Effector memory CD4-positive, alpha-beta T cell (primary cell): ENCODE data around the gene AIRE.

ENCODE experiments used
- DNase-seq, 3 donors: peaks; one replicate each; pipeline ENCODE4 v3.0.0-alpha.2; 2020
- H3K27ac ChIP-seq: 2 replicates; pipeline ENCODE4 v1.7.0; 2013; ENCODE audit warnings: mild to moderate bottlenecking, low read length, moderate library complexity; ENCODE audit not compliant: insufficient read depth, poor library complexity, severe bottlenecking
- H3K27me3 ChIP-seq: replicated peaks from 2 replicates; pipeline ENCODE4 v1.7.0; 2013; ENCODE audit warnings: mild to moderate bottlenecking, low read length; ENCODE audit not compliant: insufficient read depth, control insufficient read depth, poor library complexity, severe bottlenecking
- H3K36me3 ChIP-seq: 2 replicates; pipeline ENCODE4 v1.7.0; 2013; ENCODE audit warnings: mild to moderate bottlenecking, low read length, moderate library complexity; ENCODE audit not compliant: control insufficient read depth, insufficient read depth
- H3K4me1 ChIP-seq: 2 replicates; pipeline ENCODE4 v1.7.0; 2013; ENCODE audit warnings: low read length, mild to moderate bottlenecking; ENCODE audit not compliant: control insufficient read depth, insufficient read depth, poor library complexity, severe bottlenecking
- H3K4me3 ChIP-seq: 2 replicates; pipeline ENCODE4 v1.7.0; 2013; ENCODE audit warnings: low read length, low read depth, mild to moderate bottlenecking; ENCODE audit not compliant: insufficient read depth, poor library complexity, severe bottlenecking
- H3K9me3 ChIP-seq: 2 replicates; pipeline ENCODE4 v1.7.0; 2013; ENCODE audit warnings: mild to moderate bottlenecking, low read length, moderate library complexity; ENCODE audit not compliant: control insufficient read depth

Gene AIRE

GRCh38 chr21:44324106-44324853 lies 38.6 kb downstream of the AIRE start:
- H3K4me3 ChIP-seq, result no peak overlapping the region
- DNase-seq, result no peak
- H3K9me3 ChIP-seq, result no peaks in the 10 kb centered on the region
- H3K36me3 ChIP-seq, result peaks cover 62% of the 10 kb centered on the region
- no peaks in the 10 kb centered on the region for H3K27me3 ChIP-seq
- H3K27ac ChIP-seq, result no peak overlapping the region
- no peaks in the 10 kb centered on the region for H3K4me1 ChIP-seq

DNA sequence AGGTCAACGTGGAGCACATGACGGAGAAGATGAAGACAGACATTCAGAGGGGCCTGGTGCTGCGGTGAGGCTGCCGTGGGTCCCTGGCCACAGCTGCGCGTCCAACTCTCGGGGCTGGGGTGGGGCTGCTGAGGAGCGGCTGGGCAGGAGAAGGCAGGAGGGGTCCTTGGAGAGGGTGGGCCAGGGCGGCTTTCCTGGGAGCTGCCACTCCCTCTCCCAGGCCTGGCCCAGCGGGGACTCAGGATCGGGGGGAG lies 39.1 kb downstream of the AIRE start:
- no peaks in the 10 kb centered on the region for H3K9me3 ChIP-seq
- H3K27me3 ChIP-seq, result no peaks in the 10 kb centered on the region
- no peak overlapping the region for H3K4me3 ChIP-seq
- peaks cover 59% of the 10 kb centered on the region for H3K36me3 ChIP-seq
- no peak overlapping the region for H3K27ac ChIP-seq
- DNase-seq, result no peak
- H3K4me1 ChIP-seq, result no peaks in the 10 kb centered on the region

DNA sequence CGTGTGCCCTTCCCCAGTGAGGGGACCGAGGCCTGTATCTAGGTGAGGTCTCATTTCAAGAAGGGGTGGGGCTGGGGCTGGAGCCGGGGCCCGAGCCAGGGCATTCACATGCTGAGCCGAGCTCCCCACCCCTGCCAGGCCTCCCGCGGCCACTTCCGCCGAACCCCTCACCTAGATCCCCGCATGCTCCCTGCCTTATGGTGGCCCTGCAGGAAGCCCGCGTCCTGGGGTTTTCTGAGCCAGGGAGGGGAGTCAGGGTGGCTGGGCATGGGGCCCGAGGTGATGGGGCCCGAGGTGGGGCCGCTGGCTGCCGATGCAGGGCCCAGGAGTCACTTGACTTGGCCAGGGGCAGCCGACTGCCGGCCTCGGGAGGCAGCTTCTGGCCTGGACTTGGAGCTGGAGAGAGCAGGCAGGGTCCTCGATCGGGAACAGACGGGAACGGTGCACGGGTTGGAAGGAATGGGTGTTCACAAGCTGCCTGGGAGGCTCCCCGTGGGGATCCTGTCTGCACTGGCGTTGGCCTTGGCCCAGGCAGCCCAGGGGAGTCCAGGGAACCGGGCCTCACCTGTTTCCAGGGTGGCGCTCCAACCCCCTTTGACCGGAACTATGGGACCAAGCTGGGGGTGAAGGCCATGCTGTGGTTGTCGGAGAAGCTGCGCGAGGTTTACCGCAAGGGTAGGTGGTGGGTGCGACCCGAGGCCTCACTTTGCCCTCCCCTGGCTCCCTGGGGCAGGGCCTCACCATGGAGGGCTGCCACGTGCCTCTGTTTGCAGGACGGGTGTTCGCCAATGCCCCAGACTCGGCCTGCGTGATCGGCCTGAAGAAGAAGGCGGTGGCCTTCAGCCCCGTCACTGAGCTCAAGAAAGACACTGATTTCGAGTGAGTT lies 40.0 kb downstream of the AIRE start:
- Histone ChIP-seq H3K4me3 (no peak overlapping the region), H3K36me3 (peaks cover 54% of the 10 kb centered on the region), H3K9me3 (no peaks in the 10 kb centered on the region), H3K4me1 (no peaks in the 10 kb centered on the region), H3K27ac (no peak overlapping the region), H3K27me3 (no peaks in the 10 kb centered on the region)
- no peak for DNase-seq

DNA sequence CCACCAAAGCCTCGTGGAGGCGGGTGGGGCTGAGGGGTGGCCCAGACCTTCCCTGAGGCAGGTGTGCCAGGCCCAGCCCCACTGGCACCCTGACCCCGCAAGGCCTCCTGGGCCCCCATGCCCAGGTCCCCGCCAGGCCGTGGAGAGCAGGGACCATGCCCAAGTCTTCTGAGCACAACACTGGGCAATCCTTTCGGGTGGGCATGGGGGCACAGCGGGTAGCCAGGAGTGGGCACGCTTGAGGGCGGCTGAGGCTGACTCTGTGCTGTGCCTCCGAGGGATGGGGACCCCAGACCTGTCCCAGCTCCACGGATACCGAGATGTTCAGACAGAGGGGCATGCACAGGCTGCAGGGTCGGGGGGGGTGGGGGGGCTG lies 40.6 kb downstream of the AIRE start:
- Histone ChIP-seq H3K4me1 (no peaks in the 10 kb centered on the region), H3K36me3 (peaks cover 50% of the 10 kb centered on the region), H3K4me3 (no peak overlapping the region), H3K27ac (no peak overlapping the region), H3K27me3 (no peaks in the 10 kb centered on the region), H3K9me3 (no peaks in the 10 kb centered on the region)
- DNase-seq, result no peak

DNA sequence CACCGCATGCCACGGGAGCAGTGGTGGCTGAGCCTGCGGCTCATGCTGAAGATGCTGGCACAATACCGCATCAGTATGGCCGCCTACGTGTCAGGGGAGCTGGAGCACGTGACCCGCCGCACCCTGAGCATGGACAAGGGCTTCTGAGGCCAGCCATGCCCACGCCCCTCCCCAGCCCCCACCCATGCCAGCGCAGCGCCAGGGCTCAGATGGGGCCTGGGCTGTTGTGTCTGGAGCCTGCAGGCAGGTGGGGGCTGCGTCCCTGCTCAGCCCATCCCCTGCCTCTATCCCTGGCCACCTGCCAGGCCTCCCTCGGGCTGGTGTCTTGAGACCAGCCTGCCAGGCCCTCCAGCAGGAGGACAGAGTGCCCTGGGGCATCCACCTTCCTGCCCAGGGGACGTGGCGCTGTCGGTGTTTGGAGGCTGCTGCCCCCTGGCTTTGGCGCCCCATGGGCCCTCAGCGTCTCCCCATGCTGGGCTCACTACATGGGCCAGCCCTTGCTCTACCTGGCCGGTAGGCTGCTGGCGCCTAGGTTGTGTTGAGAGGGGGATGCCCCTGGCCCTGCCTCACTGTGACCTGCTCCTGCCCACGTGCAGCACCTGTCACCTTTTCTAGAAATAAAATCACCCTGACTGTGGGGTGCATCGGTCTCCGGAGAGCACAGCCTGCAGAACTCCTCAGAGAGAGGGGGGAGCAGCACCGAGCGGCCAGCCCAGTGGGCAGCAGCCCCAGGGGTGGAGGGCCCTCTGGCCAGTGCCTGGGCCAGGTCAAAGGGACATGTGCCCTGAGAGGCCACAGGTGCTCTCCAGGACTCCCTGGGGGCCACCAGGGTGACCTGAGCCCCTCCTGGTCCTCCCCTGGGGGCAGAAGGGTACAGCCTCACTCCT lies 41.3 kb downstream of the AIRE start:
- Histone ChIP-seq H3K4me3 (no peak overlapping the region), H3K27ac (no peak overlapping the region), H3K27me3 (no peaks in the 10 kb centered on the region), H3K9me3 (no peaks in the 10 kb centered on the region), H3K4me1 (no peaks in the 10 kb centered on the region), H3K36me3 (peaks cover 49% of the 10 kb centered on the region)
- no peak for DNase-seq

DNA sequence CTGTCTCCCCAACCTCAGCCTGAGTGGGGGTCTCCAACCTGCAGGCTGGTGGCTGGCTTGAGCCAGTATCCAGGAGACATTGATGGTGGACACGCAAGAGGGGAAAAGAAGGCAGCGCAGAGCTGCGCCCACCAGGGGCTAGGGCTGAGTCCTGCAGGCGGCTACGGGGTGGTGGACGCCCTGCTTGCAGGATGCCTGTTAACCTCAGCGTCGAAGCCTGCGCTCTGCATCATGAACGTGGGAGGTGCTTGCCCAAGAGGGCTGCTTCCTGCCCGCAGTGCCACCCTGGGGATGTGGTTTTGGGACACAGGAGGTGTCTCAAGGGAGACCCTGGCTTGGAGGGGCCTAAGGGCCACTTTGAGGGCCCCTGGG lies 41.9 kb downstream of the AIRE start:
- no peak for DNase-seq
- H3K27me3 ChIP-seq, result no peaks in the 10 kb centered on the region
- H3K27ac ChIP-seq, result no peak overlapping the region
- H3K4me3 ChIP-seq, result no peak overlapping the region
- H3K36me3 ChIP-seq, result peaks cover 44% of the 10 kb centered on the region
- H3K9me3 ChIP-seq, result no peaks in the 10 kb centered on the region
- no peaks in the 10 kb centered on the region for H3K4me1 ChIP-seq

- Histone ChIP-seq H3K27me3 (no peaks in the 10 kb centered on the region), H3K4me1 (no peaks in the 10 kb centered on the region), H3K4me3 (no peak overlapping the region), H3K27ac (no peak overlapping the region), H3K36me3 (peaks cover 36% of the 10 kb centered on the region), H3K9me3 (no peaks in the 10 kb centered on the region)
- no peak for DNase-seq
These were observed 42.7 kb downstream of the AIRE start for GRCh38 chr21:44328242-44328895.

GRCh38 chr21:44329086-44329889 lies 43.6 kb downstream of the AIRE start:
- no peak overlapping the region for H3K27ac ChIP-seq
- no peak for DNase-seq
- no peaks in the 10 kb centered on the region for H3K4me1 ChIP-seq
- peaks cover 27% of the 10 kb centered on the region for H3K36me3 ChIP-seq
- H3K27me3 ChIP-seq, result no peaks in the 10 kb centered on the region
- H3K4me3 ChIP-seq, result no peak overlapping the region
- no peaks in the 10 kb centered on the region for H3K9me3 ChIP-seq

DNA sequence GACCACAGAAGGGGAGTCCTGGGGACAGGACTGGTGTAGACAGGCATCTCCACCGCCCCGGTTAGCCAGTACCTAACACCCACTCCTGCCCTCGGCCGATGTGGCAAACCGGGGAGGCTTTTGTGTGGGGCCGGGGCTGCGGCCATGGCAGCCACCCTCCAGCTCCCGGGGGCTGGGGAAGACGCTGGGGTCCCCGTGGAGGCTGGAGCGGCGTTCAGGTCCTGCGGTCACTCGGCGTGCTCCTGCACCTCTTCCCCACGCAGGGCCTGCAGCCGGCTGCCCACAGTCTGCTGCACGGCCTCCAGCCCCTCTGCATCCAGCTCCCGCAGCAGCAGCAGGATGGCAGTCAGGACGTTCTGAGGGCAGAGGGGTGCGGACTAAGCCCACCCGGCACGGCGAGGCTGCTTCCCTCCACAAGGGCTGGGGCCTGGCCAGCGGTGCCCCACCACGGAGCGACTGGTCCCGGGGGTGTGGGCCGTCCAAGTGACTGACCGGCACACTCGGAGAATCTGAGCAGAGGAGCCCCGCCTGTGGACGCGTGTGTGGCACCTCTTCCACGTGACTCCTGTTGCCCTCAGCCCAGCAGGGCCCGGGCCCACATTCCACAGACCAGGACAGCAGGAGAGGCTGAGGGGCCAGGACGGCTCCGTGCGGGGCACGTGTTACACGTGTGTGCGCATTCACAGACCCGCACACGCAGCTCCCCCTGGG lies 44.5 kb downstream of the AIRE start:
- H3K9me3 ChIP-seq, result no peaks in the 10 kb centered on the region
- no peak overlapping the region for H3K27ac ChIP-seq
- DNase-seq, result no peak
- H3K36me3 ChIP-seq, result peaks cover 19% of the 10 kb centered on the region
- no peak overlapping the region for H3K4me3 ChIP-seq
- H3K4me1 ChIP-seq, result no peaks in the 10 kb centered on the region
- H3K27me3 ChIP-seq, result no peaks in the 10 kb centered on the region
